Activated naive CD8-positive, alpha-beta T cell treated with anti-CD3 and anti-CD28 coated beads, Interleukin-2, amount 10 ng/mL, durations not matched to agents 7 days and 5 days (primary cell): ENCODE results near the gene SHBG. TPM values are rescaled to one million over a fixed set of nuclear protein-coding genes. Genes with fewer than 3 reads are reported as not detected.
"Not testable (repeated sequence)": the region's sequence is repeated elsewhere in the genome, so short reads cannot be mapped to it uniquely, and the experiment has no call there.

Experiments
- ATAC-seq: fragments of 150-1000 bp; cut with Tn5 transposase; one replicate; pipeline ENCODE4 v1.10.0; 2021; ENCODE audit warnings: low read depth, moderate library complexity
- POLR2A ChIA-PET: fragments of 350-600 bp; sonication (Branson Sonifier 250); formaldehyde crosslinking; loops from one replicate; lab custom pipeline; 2021; ENCODE audit warnings: antibody characterized with exemption; lab: Charles Lee
- DNase-seq: peaks from one replicate; pipeline ENCODE4 v3.0.0; 2021
- H3K27ac Mint-ChIP-seq: one replicate; pipeline ENCODE4 v1.8.0; 2022; ENCODE audit warnings: mild to moderate bottlenecking, mixed read lengths
- H3K27me3 Mint-ChIP-seq: one replicate; pipeline ENCODE4 v1.8.0; 2022; ENCODE audit warnings: mild to moderate bottlenecking, moderate library complexity, mixed read lengths
- H3K36me3 Mint-ChIP-seq: one replicate; pipeline ENCODE4 v1.8.0; 2021; ENCODE audit warnings: mild to moderate bottlenecking, mixed read lengths
- H3K4me1 Mint-ChIP-seq: one replicate; pipeline ENCODE4 v1.8.0; 2021; ENCODE audit warnings: mixed read lengths
- H3K4me3 Mint-ChIP-seq: one replicate; pipeline ENCODE4 v1.8.0; 2022; ENCODE audit warnings: mild to moderate bottlenecking, moderate library complexity, mixed read lengths
- H3K9me3 Mint-ChIP-seq: one replicate; pipeline ENCODE4 v1.8.0; 2021; ENCODE audit warnings: mixed read lengths
- total RNA-seq, 2 experiments: library from RNA; stranded (reverse); gene quantifications; one replicate each; pipeline ENCODE4 v1.2.3, GENCODE V29; 2021

The SHBG gene
- total RNA-seq, 2 experiments from 2014 or later = not detected

- Mint-ChIP-seq H3K27me3 (no peaks in the 10 kb centered on the region), H3K27ac (peak overlapping the region; percentile 49), H3K36me3 (peaks cover 21% of the 10 kb centered on the region), H3K9me3 (no peaks in the 10 kb centered on the region), H3K4me3 (no peak overlapping the region), H3K4me1 (peaks cover 3% of the 10 kb centered on the region)
- no peak for ATAC-seq
- DNase-seq = no peak
- POLR2A ChIA-PET = interaction anchor here (1.7 to 2.4 kb wide), 2 partner anchors 15 to 96 kb away, joined by 4 to 10 read pairs; partner anchors contain the start of gene TP53
These were observed 39.2 kb upstream of the SHBG start for GRCh38 chr17:7590743-7591142.

DNA sequence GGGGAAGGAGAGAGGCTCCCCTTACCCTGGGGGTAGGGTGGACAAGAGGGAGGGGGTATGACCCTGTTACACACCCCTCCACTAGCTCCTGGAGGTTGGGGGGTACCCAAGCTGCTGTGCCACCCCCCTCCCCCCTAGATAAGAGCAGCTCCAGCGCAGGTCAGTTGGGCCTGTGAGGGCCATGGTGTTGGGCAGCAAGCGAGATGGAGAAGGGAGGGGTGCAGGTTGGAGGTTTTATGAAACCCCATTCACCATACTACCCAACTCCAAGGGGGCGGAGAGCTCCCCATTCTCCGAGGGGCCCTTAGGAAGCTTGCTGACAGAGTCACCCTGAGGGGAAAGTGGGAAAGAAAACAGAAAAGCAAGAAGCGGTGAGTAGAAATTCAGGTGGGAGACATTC lies 38.3 kb upstream of the SHBG start:
- POLR2A ChIA-PET = interaction anchor here (1.7 kb wide), 1 partner anchor 16 kb away, joined by 4 read pairs; no protein-coding TSS in a partner anchor
- Mint-ChIP-seq H3K27me3 (no peaks in the 10 kb centered on the region), H3K36me3 (peaks cover 21% of the 10 kb centered on the region), H3K4me3 (no peak overlapping the region), H3K27ac (no peak overlapping the region), H3K4me1 (peaks cover 3% of the 10 kb centered on the region), H3K9me3 (no peaks in the 10 kb centered on the region)
- DNase-seq = no peak
- no peak for ATAC-seq

DNA sequence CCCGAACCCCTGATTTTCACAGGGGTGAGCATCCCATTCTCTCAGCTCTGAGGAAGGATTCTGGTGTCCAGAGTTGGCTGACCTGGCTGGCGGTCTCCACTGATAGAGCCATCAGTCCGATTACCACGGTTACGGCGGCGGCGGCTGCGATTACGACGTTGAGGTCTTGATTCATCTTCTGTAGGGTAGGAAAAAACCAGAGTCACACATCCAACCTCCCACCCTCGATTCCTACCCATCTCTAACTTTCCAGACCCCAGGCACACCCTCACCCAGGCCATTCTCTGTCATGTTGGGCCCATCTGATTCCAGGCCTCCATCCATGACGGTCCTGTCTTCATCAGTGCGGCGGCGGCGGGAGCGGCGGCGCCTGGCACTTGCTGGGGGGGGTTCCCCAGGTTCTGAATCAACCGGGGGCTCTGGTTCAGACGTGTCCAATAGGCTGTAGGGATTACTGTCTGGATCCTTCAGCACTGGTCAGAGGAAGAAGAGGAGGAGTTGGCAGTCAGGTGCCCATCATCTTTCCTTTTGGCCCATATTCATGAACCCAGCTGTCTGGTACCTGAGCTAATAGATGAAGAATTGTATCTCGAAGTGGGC lies 37.4 kb upstream of the SHBG start:
- Mint-ChIP-seq H3K4me1 (no peaks in the 10 kb centered on the region), H3K36me3 (peaks cover 21% of the 10 kb centered on the region), H3K4me3 (no peak overlapping the region), H3K27ac (no peak overlapping the region), H3K9me3 (no peaks in the 10 kb centered on the region), H3K27me3 (no peaks in the 10 kb centered on the region)
- ATAC-seq = no peak
- POLR2A ChIA-PET = no interaction called here
- DNase-seq = no peak

DNA sequence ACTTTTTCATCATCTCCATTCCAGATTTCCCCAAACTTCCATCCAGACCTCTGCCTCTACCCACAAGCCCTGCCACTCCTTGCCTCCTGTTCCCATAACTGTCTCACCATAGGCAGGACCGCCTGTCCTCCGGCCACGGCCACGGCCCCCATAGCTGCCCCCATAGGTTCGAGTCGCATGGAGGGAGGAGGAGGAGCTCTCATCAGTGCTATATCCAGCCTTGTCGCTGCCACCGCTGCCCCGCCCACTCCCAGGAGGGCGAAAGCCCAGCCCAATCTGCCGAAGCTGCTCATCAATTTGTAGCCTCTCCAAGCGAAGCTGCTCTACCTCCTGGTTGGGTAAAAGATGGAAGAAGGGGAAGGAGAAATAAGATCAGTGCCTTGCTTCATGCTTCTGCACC lies 36.6 kb upstream of the SHBG start:
- no peak overlapping the region for H3K27ac Mint-ChIP-seq
- DNase-seq = no peak
- no peak for ATAC-seq
- no peaks in the 10 kb centered on the region for H3K4me1 Mint-ChIP-seq
- H3K27me3 Mint-ChIP-seq = no peaks in the 10 kb centered on the region
- H3K9me3 Mint-ChIP-seq = no peaks in the 10 kb centered on the region
- peaks cover 21% of the 10 kb centered on the region for H3K36me3 Mint-ChIP-seq
- H3K4me3 Mint-ChIP-seq = no peak overlapping the region
- POLR2A ChIA-PET = no interaction called here

DNA sequence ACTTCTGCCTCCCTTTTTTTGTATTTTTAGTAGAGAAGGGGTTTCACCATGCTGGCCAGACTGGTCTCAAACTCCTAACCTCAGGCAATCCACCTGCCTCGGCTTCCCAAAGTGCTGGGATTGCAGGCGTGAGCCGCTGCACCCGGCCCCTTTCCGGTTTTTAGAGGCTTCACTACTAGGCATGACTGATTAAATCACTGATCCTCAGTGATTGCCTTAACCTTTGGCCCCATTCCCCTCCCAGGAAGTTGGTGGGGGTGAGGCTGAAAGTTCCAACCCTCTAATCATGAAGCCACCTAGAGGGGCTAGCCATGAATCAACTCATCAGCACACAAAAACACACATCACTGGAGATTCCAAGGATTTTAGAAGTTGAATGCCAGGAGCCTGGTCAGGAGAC lies 32.4 kb upstream of the SHBG start:
- DNase-seq, H3K4me1 Mint-ChIP-seq, H3K27ac Mint-ChIP-seq, H3K4me3 Mint-ChIP-seq, H3K9me3 Mint-ChIP-seq, H3K27me3 Mint-ChIP-seq, ATAC-seq, POLR2A ChIA-PET: not testable (repeated sequence)
- H3K36me3 Mint-ChIP-seq = peaks cover 29% of the 10 kb centered on the region

DNA sequence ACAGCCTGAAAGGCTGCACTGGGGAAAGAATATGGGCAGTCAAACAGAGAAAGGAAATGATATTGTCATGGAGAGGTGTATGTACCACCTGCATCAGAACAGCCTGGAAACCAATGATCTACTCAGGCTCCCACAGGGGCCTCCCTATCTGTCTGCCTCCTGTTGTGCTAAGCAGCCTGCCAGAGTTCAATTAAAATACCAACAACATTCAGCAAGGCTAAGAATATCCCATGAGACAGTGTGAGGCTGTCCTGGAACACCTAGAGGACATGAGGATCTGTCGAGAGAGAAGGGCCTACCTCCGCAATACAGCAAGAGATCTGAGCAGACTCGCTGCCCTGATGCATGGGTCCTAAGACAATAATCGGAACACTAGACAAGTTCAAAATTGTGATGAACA lies 23.7 kb upstream of the SHBG start:
- DNase-seq = no peak

GRCh38 chr17:7610641-7611040 lies 19.3 kb upstream of the SHBG start:
- ATAC-seq (no peak), DNase-seq (no peak)
- Mint-ChIP-seq H3K36me3 (peaks cover 4% of the 10 kb centered on the region), H3K27ac (no peak overlapping the region), H3K9me3 (no peaks in the 10 kb centered on the region), H3K4me3 (no peak overlapping the region), H3K4me1 (peaks cover 28% of the 10 kb centered on the region), H3K27me3 (no peaks in the 10 kb centered on the region)
- POLR2A ChIA-PET = no interaction called here

More for the DNA sequence above, 23.7 kb upstream of the SHBG start:
- H3K27ac Mint-ChIP-seq = no peak overlapping the region
- no peaks in the 10 kb centered on the region for H3K9me3 Mint-ChIP-seq
- no peak for ATAC-seq
- H3K27me3 Mint-ChIP-seq = no peaks in the 10 kb centered on the region
- peaks cover 8% of the 10 kb centered on the region for H3K4me1 Mint-ChIP-seq
- H3K4me3 Mint-ChIP-seq = no peak overlapping the region
- peaks cover 16% of the 10 kb centered on the region for H3K36me3 Mint-ChIP-seq
- POLR2A ChIA-PET = no interaction called here

GRCh38 chr17:7611635-7612293 lies 18.2 kb upstream of the SHBG start:
- DNase-seq (no peak), ATAC-seq (no peak)
- Mint-ChIP-seq H3K27ac (no peak overlapping the region), H3K4me1 (peaks cover 28% of the 10 kb centered on the region), H3K27me3 (no peaks in the 10 kb centered on the region), H3K9me3 (no peaks in the 10 kb centered on the region), H3K36me3 (peaks cover 1% of the 10 kb centered on the region), H3K4me3 (peak overlapping the region; percentile 28)
- POLR2A ChIA-PET = interaction anchor here (0.5 to 0.6 kb wide), 2 partner anchors 37 to 75 kb away, joined by 3 read pairs; partner anchors contain the start of gene TP53

DNA sequence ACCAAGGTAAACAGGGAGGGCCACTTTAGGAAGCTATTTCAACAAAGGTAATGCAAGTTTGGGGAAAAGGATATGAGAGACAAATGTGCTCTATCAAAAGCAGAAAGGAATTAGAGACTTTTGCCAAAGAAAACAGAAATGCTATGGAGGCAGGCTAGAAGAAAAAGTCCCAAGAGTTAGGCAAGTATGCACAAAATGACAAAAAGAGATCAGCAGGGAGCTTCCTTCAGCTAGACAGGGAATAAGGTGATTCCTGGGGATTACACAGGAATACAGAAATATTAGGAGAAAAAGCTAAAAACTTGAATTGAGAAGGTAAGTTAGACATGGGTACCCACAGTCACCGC lies 17.7 kb upstream of the SHBG start:
- Mint-ChIP-seq H3K9me3 (no peaks in the 10 kb centered on the region), H3K4me1 (peaks cover 28% of the 10 kb centered on the region), H3K4me3 (no peak overlapping the region), H3K27me3 (no peaks in the 10 kb centered on the region), H3K36me3 (peaks cover 1% of the 10 kb centered on the region), H3K27ac (no peak overlapping the region)
- POLR2A ChIA-PET = interaction anchor here (0.5 kb wide), 1 partner anchor 36 kb away, joined by 3 read pairs; no protein-coding TSS in a partner anchor
- ATAC-seq = no peak
- no peak for DNase-seq

DNA sequence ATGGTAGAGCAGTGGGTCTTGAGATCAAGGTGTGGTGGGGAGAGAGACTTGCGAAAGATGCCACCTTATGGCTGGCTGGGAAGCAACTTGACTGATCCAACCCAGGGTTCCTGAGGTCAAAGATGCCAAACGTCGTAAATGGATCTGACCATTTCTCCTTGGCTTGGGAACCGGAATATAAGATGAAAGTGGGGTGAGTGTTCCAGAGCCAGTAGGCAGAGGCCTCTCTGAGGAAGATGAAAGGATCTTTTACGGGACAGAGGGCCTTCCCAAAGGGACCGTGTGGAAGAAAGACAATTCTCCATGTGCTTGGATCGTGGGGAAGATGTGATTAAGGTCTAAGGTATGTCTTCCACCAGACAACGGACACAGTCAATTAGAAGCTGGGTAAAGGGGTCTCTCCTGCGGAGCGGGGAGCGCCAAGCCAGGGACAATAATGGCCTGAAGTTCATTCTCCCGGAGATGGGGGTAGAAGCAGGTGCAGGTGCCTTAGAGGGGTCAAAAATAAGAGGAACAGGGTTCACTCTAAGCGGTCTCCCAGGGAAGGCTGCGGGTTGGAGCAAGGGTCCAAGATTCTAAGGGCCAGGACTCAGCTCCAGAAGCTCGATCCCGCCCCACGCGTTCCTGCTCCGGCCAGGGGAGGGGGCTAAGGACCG lies 16.0 kb upstream of the SHBG start:
- Mint-ChIP-seq H3K27me3 (no peaks in the 10 kb centered on the region), H3K27ac (peak overlapping the region; percentile 88), H3K9me3 (no peaks in the 10 kb centered on the region), H3K4me1 (peaks cover 28% of the 10 kb centered on the region), H3K4me3 (peak overlapping the region; percentile 91), H3K36me3 (peaks cover 1% of the 10 kb centered on the region)
- POLR2A ChIA-PET = interaction anchor here (0.6 to 2.7 kb wide), 14 partner anchors 13 to 129 kb away, joined by 3 to 22 read pairs (median 5); partner anchors contain the start of genes ATP1B2, CD68, DNAH2 and MPDU1
- ATAC-seq (no peak), DNase-seq (no peak)

- peak; percentile 90 for ATAC-seq
- Mint-ChIP-seq H3K4me3 (peak within 1 kb of the TSS; percentile 91), H3K27me3 (no peaks in the 10 kb centered on the region), H3K36me3 (peaks cover 1% of the 10 kb centered on the region), H3K27ac (peak within 1 kb of the TSS; percentile 95), H3K4me1 (peaks cover 25% of the 10 kb centered on the region), H3K9me3 (no peaks in the 10 kb centered on the region)
- POLR2A ChIA-PET = interaction anchor here (0.8 to 2.7 kb wide), 19 partner anchors 13 to 179 kb away, joined by 3 to 22 read pairs (median 4); partner anchors contain the start of genes ATP1B2, CD68, DNAH2 and MPDU1
- peak; percentile 97 for DNase-seq
These were observed 15.3 kb upstream of the SHBG start, which contains the start of gene FXR2 for GRCh38 chr17:7614425-7615264. Gene FXR2 (minus strand): TSS chr17:7614897. CDS start chr17:7614532, 365 bp downstream.

DNA sequence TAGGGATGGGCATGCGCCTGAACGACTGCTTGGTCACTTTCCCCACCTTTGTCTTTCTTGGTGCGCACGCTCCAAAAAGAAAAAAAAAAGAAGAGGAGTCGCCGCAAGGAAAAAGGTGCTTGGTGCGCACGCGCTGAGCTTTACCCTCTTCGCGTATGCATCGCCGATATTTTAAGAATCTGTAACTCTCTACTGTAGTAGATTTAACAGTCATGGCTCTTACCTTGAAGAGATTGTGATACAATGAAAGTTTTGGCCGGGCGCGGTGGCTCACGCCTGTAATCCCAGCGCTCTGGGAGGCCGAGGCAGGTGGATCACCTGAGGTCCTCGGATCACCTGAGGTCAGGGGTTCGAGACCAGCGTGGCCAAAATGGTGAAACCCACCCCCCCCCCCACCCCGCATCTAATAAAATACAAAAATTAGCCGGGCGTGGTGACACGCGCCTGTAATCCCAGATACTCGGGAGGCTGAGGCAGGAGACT lies 14.6 kb upstream of the SHBG start:
- Mint-ChIP-seq H3K4me3 (peak overlapping the region; percentile 86), H3K27me3 (no peaks in the 10 kb centered on the region), H3K9me3 (no peaks in the 10 kb centered on the region), H3K36me3 (peaks cover 1% of the 10 kb centered on the region), H3K27ac (peak overlapping the region; percentile 95), H3K4me1 (peaks cover 24% of the 10 kb centered on the region)
- ATAC-seq = no peak
- POLR2A ChIA-PET = interaction anchor here (0.8 to 2.7 kb wide), 17 partner anchors 12 to 179 kb away, joined by 3 to 22 read pairs (median 4); partner anchors contain the start of genes ATP1B2, CD68, DNAH2 and MPDU1
- DNase-seq = no peak
